ENCODE measurements around the gene RTKN. TPM values are rescaled to one million over a fixed set of nuclear protein-coding genes. Genes with fewer than 3 reads are reported as not detected.

RTKN gene
- total and polyA plus RNA-seq, 9 of the 15 experiments (the other 6 are each of a cell fraction or from before 2014, with no cell fraction given) = 0.14 to 6.9 (median 3.6) TPM

DNA sequence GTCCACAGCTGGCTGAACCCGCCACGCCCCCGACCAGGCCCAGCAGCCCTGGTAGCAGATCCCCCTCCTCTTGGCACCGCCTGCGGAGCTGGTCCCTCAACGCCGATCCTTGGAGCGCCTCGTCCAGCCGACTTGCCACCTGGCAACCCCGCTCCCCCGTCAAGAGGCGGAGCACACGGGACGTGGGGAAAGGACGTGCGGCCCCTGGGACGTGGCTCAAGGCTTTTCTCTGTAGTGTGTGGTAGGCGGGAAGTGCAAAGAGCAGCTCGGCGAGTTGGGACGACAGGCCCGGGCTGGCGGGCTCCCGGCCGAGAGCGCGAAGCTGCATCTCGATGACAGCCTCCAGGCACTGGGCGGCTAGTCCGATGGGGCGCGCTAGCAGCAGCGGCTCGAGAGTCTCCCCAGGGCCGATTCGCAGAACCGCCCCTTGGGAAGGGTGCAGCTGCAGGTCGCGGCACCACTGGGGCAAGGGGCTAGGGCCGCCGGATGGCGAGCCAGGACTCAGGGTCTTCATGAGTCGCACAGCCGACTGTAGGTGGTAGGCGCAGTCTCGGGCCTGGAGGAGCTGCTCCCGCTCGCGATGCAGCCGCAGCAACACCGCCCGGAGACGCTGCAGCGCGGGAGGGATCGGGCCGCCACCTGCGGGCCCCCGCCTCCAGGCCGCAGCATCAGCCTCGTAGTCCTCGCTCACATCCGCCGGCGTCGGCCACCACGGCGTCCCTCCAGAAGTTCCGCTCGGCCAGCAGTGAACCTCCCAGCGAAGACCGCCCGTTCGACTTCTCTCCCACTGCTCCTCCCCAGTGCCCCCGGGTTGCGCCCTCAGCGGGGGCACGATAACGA lies 40.4 kb upstream of the RTKN start (continued):
- TF ChIP-seq EP300 (IDR thresholded peaks at IDR 0.05; ENCODE audit: low read length) = no peak
- TF ChIP-seq, protein P1, sequence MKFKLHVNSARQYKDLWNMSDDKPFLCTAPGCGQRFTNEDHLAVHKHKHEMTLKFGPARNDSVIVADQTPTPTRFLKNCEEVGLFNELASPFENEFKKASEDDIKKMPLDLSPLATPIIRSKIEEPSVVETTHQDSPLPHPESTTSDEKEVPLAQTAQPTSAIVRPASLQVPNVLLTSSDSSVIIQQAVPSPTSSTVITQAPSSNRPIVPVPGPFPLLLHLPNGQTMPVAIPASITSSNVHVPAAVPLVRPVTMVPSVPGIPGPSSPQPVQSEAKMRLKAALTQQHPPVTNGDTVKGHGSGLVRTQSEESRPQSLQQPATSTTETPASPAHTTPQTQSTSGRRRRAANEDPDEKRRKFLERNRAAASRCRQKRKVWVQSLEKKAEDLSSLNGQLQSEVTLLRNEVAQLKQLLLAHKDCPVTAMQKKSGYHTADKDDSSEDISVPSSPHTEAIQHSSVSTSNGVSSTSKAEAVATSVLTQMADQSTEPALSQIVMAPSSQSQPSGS (CRISPR knock-in tag; IDR thresholded peaks at IDR 0.05) = 0 out of 2 replicates have a peak, but pooled peaks have one; percentile 32
- TF ChIP-seq SMARCB1 (IDR thresholded peaks at IDR 0.05; ENCODE audit: insufficient read length, low read depth) = no peak
- no peak; the same call in 1 of the 2 replicates for TF ChIP-seq ZBTB1 (CRISPR knock-in tag; IDR thresholded peaks at IDR 0.05; ENCODE audit: borderline replicate concordance, low read depth)
- no peak; the same call in 1 of the 2 replicates for TF ChIP-seq L3MBTL2 (IDR thresholded peaks at IDR 0.05)
- no peak for TF ChIP-seq DACH1 (IDR thresholded peaks at IDR 0.05; ENCODE audit: partially characterized antibody)
- TF ChIP-seq ZNF436 (CRISPR knock-in tag; IDR thresholded peaks at IDR 0.05) = no peak
- no peak for TF ChIP-seq SIX5 (IDR thresholded peaks at IDR 0.05; ENCODE audit: borderline replicate concordance in 1 of 2, insufficient read depth in 1 of 2, low read depth in 1 of 2, low read length in 2 of 2)
- no peak for TF ChIP-seq ZBED1 (IDR thresholded peaks at IDR 0.05)
- TF ChIP-seq ETV6 (IDR thresholded peaks at IDR 0.05; ENCODE audit: borderline replicate concordance in 1 of 2, low read depth in 2 of 2, low read length in 1 of 2) = no peak
- no peak for TF ChIP-seq ETV6 (CRISPR knock-in tag; IDR thresholded peaks at IDR 0.05; ENCODE audit: borderline replicate concordance)
- TF ChIP-seq, protein P2, sequence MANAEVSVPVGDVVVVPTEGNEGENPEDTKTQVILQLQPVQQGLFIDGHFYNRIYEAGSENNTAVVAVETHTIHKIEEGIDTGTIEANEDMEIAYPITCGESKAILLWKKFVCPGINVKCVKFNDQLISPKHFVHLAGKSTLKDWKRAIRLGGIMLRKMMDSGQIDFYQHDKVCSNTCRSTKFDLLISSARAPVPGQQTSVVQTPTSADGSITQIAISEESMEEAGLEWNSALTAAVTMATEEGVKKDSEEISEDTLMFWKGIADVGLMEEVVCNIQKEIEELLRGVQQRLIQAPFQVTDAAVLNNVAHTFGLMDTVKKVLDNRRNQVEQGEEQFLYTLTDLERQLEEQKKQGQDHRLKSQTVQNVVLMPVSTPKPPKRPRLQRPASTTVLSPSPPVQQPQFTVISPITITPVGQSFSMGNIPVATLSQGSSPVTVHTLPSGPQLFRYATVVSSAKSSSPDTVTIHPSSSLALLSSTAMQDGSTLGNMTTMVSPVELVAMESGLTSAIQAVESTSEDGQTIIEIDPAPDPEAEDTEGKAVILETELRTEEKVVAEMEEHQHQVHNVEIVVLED (CRISPR knock-in tag; IDR thresholded peaks at IDR 0.05) = no peak
- TF ChIP-seq HNRNPUL1 (IDR thresholded peaks at IDR 0.05; ENCODE audit: low read length) = no peak
- TF ChIP-seq CCNT2 (IDR thresholded peaks at IDR 0.05; ENCODE audit: borderline replicate concordance, extremely low read depth, insufficient read length, low read depth, low read length) = no peak
- peak; percentile 7; the same call in 1 of the 2 replicates for TF ChIP-seq HLTF (IDR thresholded peaks at IDR 0.05)
- no peak for TF ChIP-seq ARID1B (IDR thresholded peaks at IDR 0.05)
- no peak for TF ChIP-seq OTX1 (CRISPR knock-in tag; IDR thresholded peaks at IDR 0.05)
- TF ChIP-seq ZNF79 (CRISPR knock-in tag; IDR thresholded peaks at IDR 0.05; ENCODE audit: low read depth) = no peak
- no peak for TF ChIP-seq RFX1 (IDR thresholded peaks at IDR 0.05)
- TF ChIP-seq FOXA1 (IDR thresholded peaks at IDR 0.05; ENCODE audit: borderline replicate concordance) = no peak
- no peak for TF ChIP-seq NFATC3 (IDR thresholded peaks at IDR 0.05)
- TF ChIP-seq SMC3 (conservative IDR thresholded peaks at IDR 0.05; ENCODE audit: insufficient read depth, low read depth, low read length) = no peak
- TF ChIP-seq SMAD4 (CRISPR knock-in tag; conservative IDR thresholded peaks at IDR 0.05) = 0 out of 2 replicates have a peak, but pooled peaks have one; percentile 13
- TF ChIP-seq TEAD2 (tag; IDR thresholded peaks at IDR 0.05) = no peak
- TF ChIP-seq, protein P3, sequence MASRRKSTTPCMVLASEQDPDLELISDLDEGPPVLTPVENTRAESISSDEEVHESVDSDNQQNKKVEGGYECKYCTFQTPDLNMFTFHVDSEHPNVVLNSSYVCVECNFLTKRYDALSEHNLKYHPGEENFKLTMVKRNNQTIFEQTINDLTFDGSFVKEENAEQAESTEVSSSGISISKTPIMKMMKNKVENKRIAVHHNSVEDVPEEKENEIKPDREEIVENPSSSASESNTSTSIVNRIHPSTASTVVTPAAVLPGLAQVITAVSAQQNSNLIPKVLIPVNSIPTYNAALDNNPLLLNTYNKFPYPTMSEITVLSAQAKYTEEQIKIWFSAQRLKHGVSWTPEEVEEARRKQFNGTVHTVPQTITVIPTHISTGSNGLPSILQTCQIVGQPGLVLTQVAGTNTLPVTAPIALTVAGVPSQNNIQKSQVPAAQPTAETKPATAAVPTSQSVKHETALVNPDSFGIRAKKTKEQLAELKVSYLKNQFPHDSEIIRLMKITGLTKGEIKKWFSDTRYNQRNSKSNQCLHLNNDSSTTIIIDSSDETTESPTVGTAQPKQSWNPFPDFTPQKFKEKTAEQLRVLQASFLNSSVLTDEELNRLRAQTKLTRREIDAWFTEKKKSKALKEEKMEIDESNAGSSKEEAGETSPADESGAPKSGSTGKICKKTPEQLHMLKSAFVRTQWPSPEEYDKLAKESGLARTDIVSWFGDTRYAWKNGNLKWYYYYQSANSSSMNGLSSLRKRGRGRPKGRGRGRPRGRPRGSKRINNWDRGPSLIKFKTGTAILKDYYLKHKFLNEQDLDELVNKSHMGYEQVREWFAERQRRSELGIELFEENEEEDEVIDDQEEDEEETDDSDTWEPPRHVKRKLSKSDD (conservative IDR thresholded peaks at IDR 0.05; ENCODE audit: low read length) = no peak

Data from K562 (cell line).